Keratinocyte (primary cell): ENCODE data around the gene PLAC1. TPM values are rescaled to one million over a fixed set of nuclear protein-coding genes. Genes with fewer than 3 reads are reported as not detected.

Experiments
- DNase-seq: peaks from one replicate; pipeline ENCODE4 v3.0.0-alpha.2; 2011; ENCODE audit warnings: low read depth, missing footprints, low spot score
- FAIRE-seq: peaks from 2 replicates; lab custom pipeline; 2011; peaks lifted over from hg19 to GRCh38; lab: Jason Lieb, UNC
- H2AFZ ChIP-seq: 2 replicates; pipeline ENCODE4 v1.6.0; 2012; ENCODE audit warnings: low read length, control low read depth, inconsistent platforms; ENCODE audit not compliant: control insufficient read depth
- H3K27ac ChIP-seq: 2 replicates; pipeline ENCODE4 v1.5.1; 2011; ENCODE audit warnings: low read length; ENCODE audit not compliant: control insufficient read depth, insufficient read depth
- H3K27me3 ChIP-seq: 3 replicates; pipeline ENCODE4 v1.6.0; 2011; ENCODE audit warnings: low read length; ENCODE audit not compliant: control insufficient read depth, insufficient read depth; ENCODE audit errors: extremely low read depth
- H3K36me3 ChIP-seq, 2 experiments: 2 replicates in 1 of 2; 3 replicates in 1 of 2; pipeline ENCODE4 v1.5.1; 2011; ENCODE audit warnings: low read length in 2 of 2, mild to moderate bottlenecking in 1 of 2; ENCODE audit not compliant: control insufficient read depth in 2 of 2, insufficient read depth in 2 of 2; ENCODE audit errors: extremely low read depth in 1 of 2
- H3K4me1 ChIP-seq: 3 replicates; pipeline ENCODE4 v1.5.1; 2011; ENCODE audit warnings: low read length; ENCODE audit not compliant: control insufficient read depth, insufficient read depth; ENCODE audit errors: extremely low read depth
- H3K4me2 ChIP-seq: 3 replicates; pipeline ENCODE4 v1.6.0; 2011; ENCODE audit warnings: low read depth, low read length; ENCODE audit not compliant: control insufficient read depth, insufficient read depth; ENCODE audit errors: extremely low read depth
- H3K4me3 ChIP-seq, 3 experiments: fragments of 200-600 bp in 1 of 3; sonication (generic) in 1 of 3; 2 replicates in 2 of 3; 3 replicates in 1 of 3; pipeline ENCODE4 v1.5.1; 2011 to 2016; ENCODE audit warnings: low read length in 3 of 3, mild to moderate bottlenecking in 3 of 3, control low read depth in 2 of 3, inconsistent platforms in 1 of 3, low read depth in 1 of 3, mixed read lengths in 1 of 3, mixed run types in 1 of 3, moderate library complexity in 1 of 3; ENCODE audit not compliant: control insufficient read depth in 2 of 3, insufficient read depth in 2 of 3; ENCODE audit errors: extremely low read depth in 1 of 3
- H3K79me2 ChIP-seq: 2 replicates; pipeline ENCODE4 v1.6.0; 2012; ENCODE audit warnings: low read length; ENCODE audit not compliant: control insufficient read depth, insufficient read depth
- H3K9ac ChIP-seq: 3 replicates; pipeline ENCODE4 v1.6.0; 2011; ENCODE audit warnings: low read length; ENCODE audit not compliant: control insufficient read depth, insufficient read depth; ENCODE audit errors: extremely low read depth
- H3K9me1 ChIP-seq: 3 replicates; pipeline ENCODE4 v1.6.0; 2011; ENCODE audit warnings: low read length; ENCODE audit not compliant: control insufficient read depth, insufficient read depth; ENCODE audit errors: extremely low read depth
- H3K9me3 ChIP-seq: 2 replicates; pipeline ENCODE4 v1.5.1; 2012; ENCODE audit warnings: low read depth, low read length; ENCODE audit not compliant: control insufficient read depth
- H4K20me1 ChIP-seq: 3 replicates; pipeline ENCODE4 v1.6.0; 2011; ENCODE audit warnings: low read length; ENCODE audit not compliant: control insufficient read depth, insufficient read depth; ENCODE audit errors: extremely low read depth
- CTCF ChIP-seq, 3 experiments: IDR thresholded peaks in 1 of 3; conservative IDR thresholded peaks in 1 of 3; optimal IDR thresholded peaks in 1 of 3; 2 replicates in 2 of 3; 3 replicates in 1 of 3; pipeline versions ENCODE3 to v1.5.1; 2011; ENCODE audit warnings: low read length in 3 of 3, mild to moderate bottlenecking in 3 of 3, moderate library complexity in 2 of 3, control low read depth in 1 of 3, inconsistent platforms in 1 of 3; ENCODE audit not compliant: insufficient read depth in 2 of 3; ENCODE audit errors: extremely low read depth in 1 of 3
- EZH2 ChIP-seq: IDR thresholded peaks from one replicate; pipeline ENCODE4 v1.6.1; 2012; ENCODE audit warnings: inconsistent platforms, mild to moderate bottlenecking, low read length, moderate library complexity
- dilution Hi-C: fragments of 300-500 bp; cut with MboI; formaldehyde crosslinking; loops from one replicate; pipeline ENCODE4 v1.7.0; 2020; ENCODE audit warnings: low sequenced_read_pairs; ENCODE audit not compliant: extremely low pct_ligation_motif_present
- polyA plus RNA-seq, 5 experiments: library from polyadenylated mRNA; depleted of rRNA in 3 of 5; stranded (reverse) in 3 of 5; stranded (forward) in 1 of 5; unstranded in 1 of 5; fragments of >200 nt; gene quantifications; 1 replicate in 1 of 5; 2 replicates in 3 of 5; 3 replicates in 1 of 5; pipeline versions ENCODE4 v1.2.1 to v1.2.3, GENCODE V29; 2011 to 2012; ENCODE audit warnings: missing spikeins in 2 of 5, low read depth in 1 of 5, low replicate concordance in 1 of 5

PLAC1 gene
- polyA plus RNA-seq, 1 donor (not counting 4 experiments of a cell fraction or from before 2014, with no cell fraction given): 8.5 TPM

- dilution Hi-C loops: no loop called here
- Histone ChIP-seq H3K79me2 (no peaks in the 10 kb centered on the region), H3K27ac (no peak overlapping the region), H4K20me1 (no peaks in the 10 kb centered on the region), H3K9me3 (no peaks in the 10 kb centered on the region), H3K9me1 (no peaks in the 10 kb centered on the region), H3K36me3 (no peaks in the 10 kb centered on the region), H3K27me3 (no peaks in the 10 kb centered on the region), H3K4me3 (no peak overlapping the region), H2AFZ (no peak overlapping the region), H3K9ac (no peak overlapping the region), H3K4me1 (peaks cover 10% of the 10 kb centered on the region), H3K4me2 (no peak overlapping the region)
- TF ChIP-seq CTCF (optimal IDR thresholded peaks at IDR 0.05 in 1 of 3, IDR thresholded peaks at IDR 0.05 in 1 of 3, conservative IDR thresholded peaks at IDR 0.05 in 1 of 3; ENCODE audit: extremely low read depth in 1 of 3, insufficient read depth in 2 of 3, low read length in 3 of 3) (no peak), EZH2 (no peak)
- FAIRE-seq (no peak), DNase-seq (no peak)
Measured at GRCh38 chrX:134628663-134629062, 29.6 kb downstream of the PLAC1 start.

GRCh38 chrX:134626434-134626833 is 31.8 kb downstream of the PLAC1 start:
- no peak for TF ChIP-seq EZH2
- no peak for TF ChIP-seq CTCF (optimal IDR thresholded peaks at IDR 0.05 in 1 of 3, IDR thresholded peaks at IDR 0.05 in 1 of 3, conservative IDR thresholded peaks at IDR 0.05 in 1 of 3; ENCODE audit: extremely low read depth in 1 of 3, insufficient read depth in 2 of 3, low read length in 3 of 3)
- H3K4me2 ChIP-seq: no peak overlapping the region
- DNase-seq (no peak), FAIRE-seq (peak; percentile 17)
- dilution Hi-C loops: no loop called here
- no peaks in the 10 kb centered on the region for H3K9me3 ChIP-seq
- H3K27me3 ChIP-seq: no peaks in the 10 kb centered on the region
- no peak overlapping the region for H2AFZ ChIP-seq
- no peaks in the 10 kb centered on the region for H3K79me2 ChIP-seq
- H3K36me3 ChIP-seq: no peaks in the 10 kb centered on the region
- H3K4me3 ChIP-seq: no peak overlapping the region
- no peak overlapping the region for H3K27ac ChIP-seq
- H3K9me1 ChIP-seq: no peaks in the 10 kb centered on the region
- peaks cover 31% of the 10 kb centered on the region for H3K4me1 ChIP-seq
- no peak overlapping the region for H3K9ac ChIP-seq
- H4K20me1 ChIP-seq: no peaks in the 10 kb centered on the region
